Breast epithelium (tissue), 4 donors: ENCODE results near the gene QSOX1. TPM values are rescaled to one million over a fixed set of nuclear protein-coding genes. Genes with fewer than 3 reads are reported as not detected.
"Not testable (repeated sequence)": the region's sequence is repeated elsewhere in the genome, so short reads cannot be mapped to it uniquely, and the experiment has no call there.

Experiments used
- DNase-seq, 2 donors: peaks; one replicate each; pipeline ENCODE4 v3.0.0-alpha.2; 2019; ENCODE audit warnings: low spot score in 2 of 2
- H3K27ac ChIP-seq, 2 donors: fragments of 200-600 bp; sonication (generic) in 1 of 2; one replicate each; pipeline ENCODE4 v1.5.1; 2016 to 2019; ENCODE audit warnings: mild to moderate bottlenecking in 1 of 2
- H3K27me3 ChIP-seq, 2 donors: fragments of 200-600 bp; sonication (generic) in 1 of 2; one replicate each; pipeline versions ENCODE4 v1.5.1 to v1.6.0; 2017 to 2019; ENCODE audit warnings: control low read depth in 1 of 2, mild to moderate bottlenecking in 1 of 2
- H3K36me3 ChIP-seq: fragments of 200-600 bp; one replicate; pipeline ENCODE4 v1.5.1; 2019
- H3K4me1 ChIP-seq, 2 donors: fragments of 200-600 bp; sonication (generic); one replicate each; pipeline ENCODE4 v1.5.1; 2016 to 2019; ENCODE audit warnings: control low read depth in 1 of 2
- H3K4me3 ChIP-seq, 3 donors: fragments of 200-600 bp; sonication (generic); 1 replicate in 2 of 3; 2 replicates in 1 of 3; pipeline ENCODE4 v1.5.1; 2016 to 2019; ENCODE audit warnings: mild to moderate bottlenecking in 3 of 3, moderate library complexity in 2 of 3
- H3K9me3 ChIP-seq, 2 donors: fragments of 200-600 bp; sonication (generic) in 1 of 2; one replicate each; pipeline ENCODE4 v1.5.1; 2016 to 2019; ENCODE audit warnings: control low read depth in 1 of 2
- POLR2A ChIP-seq: fragments of 450-650 bp; IDR thresholded peaks from one replicate; pipeline ENCODE4 v1.6.1; 2016; ENCODE audit warnings: antibody characterized with exemption, mild to moderate bottlenecking, moderate library complexity
- POLR2AphosphoS5 ChIP-seq, 3 donors: sonication (generic); formaldehyde crosslinking; IDR thresholded peaks; one replicate each; pipeline ENCODE4 v1.6.1; 2017; ENCODE audit warnings: antibody characterized with exemption in 3 of 3
- intact Hi-C: fragments of 100-400 bp; cut with DNase I; formaldehyde crosslinking; loops from one replicate; pipeline ENCODE4 v1.15.1; 2023; ENCODE audit warnings: low total_unique reads
- total RNA-seq, 3 donors: library from RNA; depleted of rRNA; stranded (reverse); fragments of >200 nt; gene quantifications; one replicate each; pipeline ENCODE4 v1.1.0, GENCODE V29; 2016
- TF ChIP-seq, protein P1 (sequence below), 3 donors: fragments of 450-650 bp; IDR thresholded peaks; one replicate each; pipeline ENCODE4 v1.5.1; 2016 to 2017; ENCODE audit warnings: antibody characterized with exemption in 3 of 3, mild to moderate bottlenecking in 3 of 3, moderate library complexity in 3 of 3

Gene QSOX1
- total RNA-seq, 3 donors from 2014 or later: 43.3 to 85.5 (median 67.5) TPM

GRCh38 chr1:180199018-180199417 lies 44.3 kb downstream of the QSOX1 start:
- DNase-seq: no peak
- H3K27ac ChIP-seq: no peak overlapping the region
- intact Hi-C loops: no loop called here
- no peaks in the 10 kb centered on the region for H3K36me3 ChIP-seq
- no peak overlapping the region for H3K4me3 ChIP-seq
- H3K9me3 ChIP-seq: no peaks in the 10 kb centered on the region
- no peaks in the 10 kb centered on the region for H3K4me1 ChIP-seq
- TF ChIP-seq POLR2AphosphoS5 (IDR thresholded peaks at IDR 0.05) (no peak), POLR2A (no peak)
- TF ChIP-seq, protein P1, sequence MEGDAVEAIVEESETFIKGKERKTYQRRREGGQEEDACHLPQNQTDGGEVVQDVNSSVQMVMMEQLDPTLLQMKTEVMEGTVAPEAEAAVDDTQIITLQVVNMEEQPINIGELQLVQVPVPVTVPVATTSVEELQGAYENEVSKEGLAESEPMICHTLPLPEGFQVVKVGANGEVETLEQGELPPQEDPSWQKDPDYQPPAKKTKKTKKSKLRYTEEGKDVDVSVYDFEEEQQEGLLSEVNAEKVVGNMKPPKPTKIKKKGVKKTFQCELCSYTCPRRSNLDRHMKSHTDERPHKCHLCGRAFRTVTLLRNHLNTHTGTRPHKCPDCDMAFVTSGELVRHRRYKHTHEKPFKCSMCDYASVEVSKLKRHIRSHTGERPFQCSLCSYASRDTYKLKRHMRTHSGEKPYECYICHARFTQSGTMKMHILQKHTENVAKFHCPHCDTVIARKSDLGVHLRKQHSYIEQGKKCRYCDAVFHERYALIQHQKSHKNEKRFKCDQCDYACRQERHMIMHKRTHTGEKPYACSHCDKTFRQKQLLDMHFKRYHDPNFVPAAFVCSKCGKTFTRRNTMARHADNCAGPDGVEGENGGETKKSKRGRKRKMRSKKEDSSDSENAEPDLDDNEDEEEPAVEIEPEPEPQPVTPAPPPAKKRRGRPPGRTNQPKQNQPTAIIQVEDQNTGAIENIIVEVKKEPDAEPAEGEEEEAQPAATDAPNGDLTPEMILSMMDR (IDR thresholded peaks at IDR 0.05): no peak
- H3K27me3 ChIP-seq: no peaks in the 10 kb centered on the region

- intact Hi-C loops: loop anchor here (2.0 kb wide), 1 partner anchor 51 kb away; no protein-coding TSS in a partner anchor
- H3K27ac ChIP-seq: no peak overlapping the region
- H3K4me1 ChIP-seq: no peaks in the 10 kb centered on the region
- no peak for DNase-seq
- H3K36me3 ChIP-seq: no peaks in the 10 kb centered on the region
- H3K9me3 ChIP-seq: no peaks in the 10 kb centered on the region
- H3K4me3 ChIP-seq: no peak overlapping the region
- H3K27me3 ChIP-seq: no peaks in the 10 kb centered on the region
- TF ChIP-seq, protein P1 (IDR thresholded peaks at IDR 0.05): no peak
- no peak for TF ChIP-seq POLR2AphosphoS5 (IDR thresholded peaks at IDR 0.05)
- TF ChIP-seq POLR2A: no peak
Measured at GRCh38 chr1:180201451-180202200, 47.0 kb downstream of the QSOX1 start.

GRCh38 chr1:180202588-180202987 lies 47.9 kb downstream of the QSOX1 start:
- H3K9me3 ChIP-seq, DNase-seq, intact Hi-C loops, H3K36me3 ChIP-seq, H3K4me1 ChIP-seq, H3K4me3 ChIP-seq, H3K27ac ChIP-seq, H3K27me3 ChIP-seq: not testable (repeated sequence)

GRCh38 chr1:180204231-180204630 lies 49.6 kb downstream of the QSOX1 start:
- Histone ChIP-seq H3K4me3 (no peak overlapping the region), H3K4me1 (no peaks in the 10 kb centered on the region), H3K9me3 (no peaks in the 10 kb centered on the region), H3K27me3 (no peaks in the 10 kb centered on the region), H3K36me3 (no peaks in the 10 kb centered on the region), H3K27ac (no peak overlapping the region)
- intact Hi-C loops: no loop called here
- TF ChIP-seq POLR2A (no peak), POLR2AphosphoS5 (IDR thresholded peaks at IDR 0.05) (no peak)
- TF ChIP-seq, protein P1 (IDR thresholded peaks at IDR 0.05): no peak
- no peak for DNase-seq

GRCh38 chr1:180206581-180206980 lies 51.9 kb downstream of the QSOX1 start:
- DNase-seq: no peak
- H3K36me3 ChIP-seq: no peaks in the 10 kb centered on the region
- TF ChIP-seq POLR2AphosphoS5 (IDR thresholded peaks at IDR 0.05): no peak
- no peak overlapping the region for H3K4me3 ChIP-seq
- H3K9me3 ChIP-seq: no peaks in the 10 kb centered on the region
- no peak overlapping the region for H3K27ac ChIP-seq
- H3K4me1 ChIP-seq: no peaks in the 10 kb centered on the region
- no peaks in the 10 kb centered on the region for H3K27me3 ChIP-seq
- intact Hi-C loops: no loop called here

GRCh38 chr1:180208264-180208663 lies 53.6 kb downstream of the QSOX1 start:
- H3K4me1 ChIP-seq: no peaks in the 10 kb centered on the region
- intact Hi-C loops: no loop called here
- no peak overlapping the region for H3K27ac ChIP-seq
- DNase-seq: no peak
- TF ChIP-seq, protein P1 (IDR thresholded peaks at IDR 0.05): no peak
- no peak for TF ChIP-seq POLR2A
- no peak for TF ChIP-seq POLR2AphosphoS5 (IDR thresholded peaks at IDR 0.05)
- H3K27me3 ChIP-seq: no peaks in the 10 kb centered on the region
- H3K36me3 ChIP-seq: no peaks in the 10 kb centered on the region
- no peaks in the 10 kb centered on the region for H3K9me3 ChIP-seq
- no peak overlapping the region for H3K4me3 ChIP-seq
